Gastrocnemius medialis (tissue), 4 donors: ENCODE data around the gene AQP12B. TPM values are rescaled to one million over a fixed set of nuclear protein-coding genes. Genes with fewer than 3 reads are reported as not detected.
A peak's percentile ranks its signal among the peaks of the same experiment; 100 is the strongest.
"Not testable (repeated sequence)": the region's sequence is repeated elsewhere in the genome, so short reads cannot be mapped to it uniquely, and the experiment has no call there.

Experiments used
- ATAC-seq, 2 donors: fragments of 150-250 bp; one replicate each; pipeline ENCODE4 v1.9.1; 2016
- DNase-seq, 2 donors: peaks; one replicate each; pipeline ENCODE4 v3.0.0-alpha.2; 2019
- H3K27ac ChIP-seq, 4 donors: fragments of 200-600 bp; sonication (generic); 1 replicate in 1 of 4; 2 replicates in 3 of 4; pipeline ENCODE4 v1.5.1; 2016 to 2018; ENCODE audit warnings: mild to moderate bottlenecking in 2 of 4, moderate library complexity in 1 of 4
- H3K27me3 ChIP-seq, 3 donors: fragments of 200-600 bp; sonication (generic) in 2 of 3; 1 replicate in 1 of 3; 2 replicates in 2 of 3; pipeline versions ENCODE4 v1.5.1 to v1.6.0; 2016 to 2019; ENCODE audit warnings: mild to moderate bottlenecking in 1 of 3, moderate library complexity in 1 of 3
- H3K36me3 ChIP-seq, 2 donors: fragments of 200-600 bp; sonication (generic) in 1 of 2; one replicate each; pipeline ENCODE4 v1.5.1; 2017 to 2018
- H3K4me1 ChIP-seq, 2 donors: fragments of 200-600 bp; sonication (generic) in 1 of 2; one replicate each; pipeline ENCODE4 v1.5.1; 2016 to 2017; ENCODE audit warnings: mild to moderate bottlenecking in 2 of 2
- H3K4me3 ChIP-seq, 4 donors: fragments of 200-600 bp; sonication (generic) in 3 of 4; 1 replicate in 1 of 4; 2 replicates in 3 of 4; pipeline ENCODE4 v1.5.1; 2016 to 2019; ENCODE audit warnings: mild to moderate bottlenecking in 2 of 4
- H3K9me3 ChIP-seq, 3 donors: fragments of 200-600 bp; sonication (generic) in 2 of 3; 1 replicate in 1 of 3; 2 replicates in 2 of 3; pipeline ENCODE4 v1.5.1; 2016 to 2019
- CTCF ChIP-seq, 5 experiments: fragments of 450-650 bp in 3 of 5; fragments of 200-600 bp in 2 of 5; sonication (generic) in 2 of 5; IDR thresholded peaks in 4 of 5; conservative IDR thresholded peaks in 1 of 5; 1 replicate in 4 of 5; 2 replicates in 1 of 5; pipeline ENCODE4 v1.5.1; 2016 to 2019; ENCODE audit warnings: antibody characterized with exemption in 5 of 5, mild to moderate bottlenecking in 3 of 5, moderate library complexity in 3 of 5
- POLR2A ChIP-seq, 2 donors: fragments of 450-650 bp; IDR thresholded peaks; one replicate each; pipeline ENCODE4 v1.6.1; 2017; ENCODE audit warnings: antibody characterized with exemption in 2 of 2, mild to moderate bottlenecking in 2 of 2, moderate library complexity in 2 of 2
- in situ Hi-C, 4 donors: fragments of 200-750 bp; cut with MboI; loops; one replicate each; pipeline versions ENCODE4 v1.15.0 to v1.8.0; 2017; ENCODE audit warnings: low sequenced_read_pairs in 4 of 4
- intact Hi-C: fragments of 100-400 bp; cut with DNase I; formaldehyde crosslinking; loops from one replicate; pipeline ENCODE4 v1.15.1; 2023; ENCODE audit warnings: low total_unique reads
- total RNA-seq, 4 donors: library from RNA; depleted of rRNA; stranded (reverse); fragments of >200 nt; gene quantifications; one replicate each; pipeline versions ENCODE4 v1.1.0 to v1.2.3, GENCODE V29; 2016

Gene AQP12B
- total RNA-seq, 4 donors from 2014 or later, result not detected

GRCh38 chr2:240680185-240680584 is 2.5 kb downstream of the AQP12B start:
- DNase-seq, H3K4me1 ChIP-seq, H3K27ac ChIP-seq, ATAC-seq, H3K4me3 ChIP-seq, H3K36me3 ChIP-seq, H3K9me3 ChIP-seq, in situ Hi-C loops, intact Hi-C loops, H3K27me3 ChIP-seq: not testable (repeated sequence)

- H3K4me3 ChIP-seq, DNase-seq, H3K36me3 ChIP-seq, H3K27ac ChIP-seq, H3K4me1 ChIP-seq, ATAC-seq, in situ Hi-C loops, H3K9me3 ChIP-seq, H3K27me3 ChIP-seq, intact Hi-C loops: not testable (repeated sequence)
These were observed 3.8 kb downstream of the AQP12B start for GRCh38 chr2:240678909-240679308.

- in situ Hi-C loops, H3K9me3 ChIP-seq, DNase-seq, H3K27me3 ChIP-seq, H3K4me3 ChIP-seq, intact Hi-C loops, ATAC-seq, H3K4me1 ChIP-seq, H3K36me3 ChIP-seq, H3K27ac ChIP-seq: not testable (repeated sequence)
These were observed 4.6 kb downstream of the AQP12B start for GRCh38 chr2:240678043-240678442.

GRCh38 chr2:240675345-240675744 is 7.3 kb downstream of the AQP12B start:
- H3K4me3 ChIP-seq, H3K36me3 ChIP-seq, in situ Hi-C loops, intact Hi-C loops, H3K9me3 ChIP-seq, H3K27ac ChIP-seq, H3K27me3 ChIP-seq, H3K4me1 ChIP-seq, DNase-seq, ATAC-seq: not testable (repeated sequence)

GRCh38 chr2:240674461-240675184 is 8.1 kb downstream of the AQP12B start:
- H3K4me1 ChIP-seq, H3K27me3 ChIP-seq, H3K36me3 ChIP-seq, H3K27ac ChIP-seq, DNase-seq, in situ Hi-C loops, H3K4me3 ChIP-seq, intact Hi-C loops, ATAC-seq, H3K9me3 ChIP-seq: not testable (repeated sequence)

GRCh38 chr2:240672701-240673190 is 9.9 kb downstream of the AQP12B start:
- in situ Hi-C loops, result no loop called here

More at GRCh38 chr2:240672701-240673190, 9.9 kb downstream of the AQP12B start:
- no peaks in the 10 kb centered on the region for H3K9me3 ChIP-seq
- DNase-seq (no peak), ATAC-seq (peak in 1 of 2 donors; percentile 33)
- no peak overlapping the region for H3K27ac ChIP-seq
- no peaks in the 10 kb centered on the region for H3K36me3 ChIP-seq
- TF ChIP-seq CTCF (IDR thresholded peaks at IDR 0.05 in 4 of 5, conservative IDR thresholded peaks at IDR 0.05 in 1 of 5), result no peak
- no peak for TF ChIP-seq POLR2A (IDR thresholded peaks at IDR 0.05)
- H3K4me3 ChIP-seq, result peak overlapping the region in 1 of 4 donors; percentile 21
- H3K4me1 ChIP-seq, result peaks cover 0 to 5% of the 10 kb centered on the region in 2 donors
- no peaks in the 10 kb centered on the region for H3K27me3 ChIP-seq
- intact Hi-C loops, result no loop called here
